ENCODE results near the gene ANKRD18A. TPM values are rescaled to one million over a fixed set of nuclear protein-coding genes. Genes with fewer than 3 reads are reported as not detected.
A peak's percentile ranks its signal among the peaks of the same experiment; 100 is the strongest.
"Not testable (repeated sequence)": the region's sequence is repeated elsewhere in the genome, so short reads cannot be mapped to it uniquely, and the experiment has no call there.

The ANKRD18A gene
- total RNA-seq, 3 donors from 2014 or later = 5.9 to 19.2 (median 15.9) TPM

- H3K36me3 ChIP-seq (ENCODE audit: low read depth) = no peaks in the 10 kb centered on the region
- no peak overlapping the region for H3K4me3 ChIP-seq
- ATAC-seq (peak; percentile 12), DNase-seq (peak in 2 of 3 donors; percentile 58 to 62)
- peaks cover 20% of the 10 kb centered on the region for H3K4me1 ChIP-seq (ENCODE audit: low read depth)
- no peaks in the 10 kb centered on the region for H3K9me3 ChIP-seq
- intact Hi-C loops (cut with DNase I, micrococcal nuclease) = no loop called here
- TF ChIP-seq, protein P1, sequence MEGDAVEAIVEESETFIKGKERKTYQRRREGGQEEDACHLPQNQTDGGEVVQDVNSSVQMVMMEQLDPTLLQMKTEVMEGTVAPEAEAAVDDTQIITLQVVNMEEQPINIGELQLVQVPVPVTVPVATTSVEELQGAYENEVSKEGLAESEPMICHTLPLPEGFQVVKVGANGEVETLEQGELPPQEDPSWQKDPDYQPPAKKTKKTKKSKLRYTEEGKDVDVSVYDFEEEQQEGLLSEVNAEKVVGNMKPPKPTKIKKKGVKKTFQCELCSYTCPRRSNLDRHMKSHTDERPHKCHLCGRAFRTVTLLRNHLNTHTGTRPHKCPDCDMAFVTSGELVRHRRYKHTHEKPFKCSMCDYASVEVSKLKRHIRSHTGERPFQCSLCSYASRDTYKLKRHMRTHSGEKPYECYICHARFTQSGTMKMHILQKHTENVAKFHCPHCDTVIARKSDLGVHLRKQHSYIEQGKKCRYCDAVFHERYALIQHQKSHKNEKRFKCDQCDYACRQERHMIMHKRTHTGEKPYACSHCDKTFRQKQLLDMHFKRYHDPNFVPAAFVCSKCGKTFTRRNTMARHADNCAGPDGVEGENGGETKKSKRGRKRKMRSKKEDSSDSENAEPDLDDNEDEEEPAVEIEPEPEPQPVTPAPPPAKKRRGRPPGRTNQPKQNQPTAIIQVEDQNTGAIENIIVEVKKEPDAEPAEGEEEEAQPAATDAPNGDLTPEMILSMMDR (IDR thresholded peaks at IDR 0.05) = no peak
These were observed 1.9 kb upstream of the ANKRD18A start for GRCh38 chr9:38622288-38622674.

GRCh38 chr9:38621434-38622287 lies 1.3 kb upstream of the ANKRD18A start:
- intact Hi-C loops (cut with DNase I, micrococcal nuclease) = no loop called here
- Histone ChIP-seq H3K9me3 (no peaks in the 10 kb centered on the region), H3K4me1 (ENCODE audit: low read depth) (peaks cover 20% of the 10 kb centered on the region), H3K36me3 (ENCODE audit: low read depth) (no peaks in the 10 kb centered on the region), H3K4me3 (no peak overlapping the region)
- ATAC-seq = peak; percentile 46
- DNase-seq = peak; percentile 37 to 69 (median 60)
- TF ChIP-seq, protein P1 (IDR thresholded peaks at IDR 0.05) = no peak

DNA sequence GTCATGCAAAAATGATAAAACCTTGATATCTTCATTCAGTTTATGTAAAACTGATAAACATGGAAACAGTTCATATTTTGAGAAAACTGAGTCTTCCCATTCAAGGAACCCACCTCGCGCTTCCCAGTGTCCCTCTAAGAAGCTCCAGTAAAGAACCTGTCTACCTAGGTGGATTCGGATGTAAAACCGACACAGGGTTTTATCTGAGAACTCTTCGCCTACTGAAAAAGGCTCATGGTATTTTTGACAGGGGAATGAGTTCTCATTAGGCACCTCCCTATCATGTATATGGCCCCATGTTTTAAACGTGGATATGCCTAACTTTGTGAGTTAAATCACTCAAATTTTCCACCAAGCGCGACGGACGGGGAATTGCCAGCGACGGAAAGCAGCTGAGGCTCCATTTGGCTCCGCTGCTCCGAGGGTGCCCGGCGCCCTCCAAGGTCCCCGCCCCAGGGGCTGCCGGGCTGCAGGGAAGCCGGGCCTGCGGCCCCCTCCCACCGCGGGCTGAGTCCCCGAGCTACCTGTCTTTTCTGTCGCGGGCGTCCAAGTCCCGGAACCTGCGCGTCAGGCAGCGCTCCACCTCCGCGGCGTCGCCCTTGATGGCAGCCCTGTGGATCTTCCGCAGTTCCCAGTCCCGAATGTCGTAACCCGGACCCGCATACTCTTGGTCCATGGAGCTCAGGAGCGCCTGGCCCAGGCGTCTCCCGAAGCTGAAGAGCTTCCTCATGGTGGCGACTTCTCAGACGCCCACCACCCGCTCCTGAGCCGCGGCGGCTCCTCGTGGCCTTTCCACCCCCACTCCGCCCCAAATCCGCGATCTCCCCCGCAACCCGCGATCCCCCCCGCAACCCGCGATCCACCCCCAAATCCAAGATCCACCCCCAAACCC lies 594 bp downstream of the ANKRD18A start:
- intact Hi-C loops (cut with DNase I, micrococcal nuclease) = no loop called here
- TF ChIP-seq, protein P1 (IDR thresholded peaks at IDR 0.05) = no peak
- Histone ChIP-seq H3K4me1 (ENCODE audit: low read depth) (peaks cover 20% of the 10 kb centered on the region), H3K4me3 (peak overlapping the region; percentile 19), H3K36me3 (ENCODE audit: low read depth) (no peaks in the 10 kb centered on the region), H3K9me3 (no peaks in the 10 kb centered on the region)
- ATAC-seq (peak; percentile 31), DNase-seq (peak; percentile 49 to 69 (median 61))

DNA sequence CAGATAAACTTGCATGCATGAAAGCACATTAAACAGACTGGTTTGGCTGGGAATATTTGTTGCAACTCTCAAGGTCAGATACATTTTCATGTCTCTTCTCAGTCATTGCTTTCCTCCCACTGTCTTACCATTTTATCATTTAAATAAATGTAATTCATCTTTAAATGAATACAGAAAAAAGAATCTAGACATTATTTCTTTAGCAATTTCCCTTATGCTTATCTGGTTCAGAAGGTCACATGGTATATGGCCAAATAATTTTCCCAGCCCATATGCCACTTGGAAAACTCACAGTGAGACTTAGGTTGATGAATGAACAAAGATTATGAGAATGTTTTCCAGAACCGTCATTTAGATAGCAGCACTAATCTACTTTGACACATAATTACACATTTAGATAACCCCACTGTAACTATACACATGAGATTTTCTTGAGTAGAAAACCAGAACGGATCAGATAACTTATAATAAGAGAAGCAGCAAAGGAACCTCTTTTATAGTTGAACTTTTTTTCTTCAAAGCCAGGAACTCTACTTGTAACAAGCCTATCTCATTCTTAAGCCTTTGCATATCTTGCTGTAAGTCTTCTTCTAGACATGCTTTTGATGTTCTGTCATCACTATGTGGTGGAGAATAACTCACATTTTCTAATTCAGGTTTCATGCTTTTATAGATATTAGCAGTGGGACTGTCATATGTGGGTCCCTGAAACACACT lies 22.2 kb downstream of the ANKRD18A start:
- DNase-seq; ATAC-seq; intact Hi-C loops (cut with DNase I, micrococcal nuclease); H3K4me3 ChIP-seq; H3K4me1 ChIP-seq (ENCODE audit: low read depth); H3K36me3 ChIP-seq (ENCODE audit: low read depth); H3K9me3 ChIP-seq: not testable (repeated sequence)

GRCh38 chr9:38595117-38595516 lies 25.3 kb downstream of the ANKRD18A start:
- H3K9me3 ChIP-seq; intact Hi-C loops (cut with DNase I, micrococcal nuclease); H3K36me3 ChIP-seq (ENCODE audit: low read depth); DNase-seq; ATAC-seq; H3K4me1 ChIP-seq (ENCODE audit: low read depth); H3K4me3 ChIP-seq: not testable (repeated sequence)

DNA sequence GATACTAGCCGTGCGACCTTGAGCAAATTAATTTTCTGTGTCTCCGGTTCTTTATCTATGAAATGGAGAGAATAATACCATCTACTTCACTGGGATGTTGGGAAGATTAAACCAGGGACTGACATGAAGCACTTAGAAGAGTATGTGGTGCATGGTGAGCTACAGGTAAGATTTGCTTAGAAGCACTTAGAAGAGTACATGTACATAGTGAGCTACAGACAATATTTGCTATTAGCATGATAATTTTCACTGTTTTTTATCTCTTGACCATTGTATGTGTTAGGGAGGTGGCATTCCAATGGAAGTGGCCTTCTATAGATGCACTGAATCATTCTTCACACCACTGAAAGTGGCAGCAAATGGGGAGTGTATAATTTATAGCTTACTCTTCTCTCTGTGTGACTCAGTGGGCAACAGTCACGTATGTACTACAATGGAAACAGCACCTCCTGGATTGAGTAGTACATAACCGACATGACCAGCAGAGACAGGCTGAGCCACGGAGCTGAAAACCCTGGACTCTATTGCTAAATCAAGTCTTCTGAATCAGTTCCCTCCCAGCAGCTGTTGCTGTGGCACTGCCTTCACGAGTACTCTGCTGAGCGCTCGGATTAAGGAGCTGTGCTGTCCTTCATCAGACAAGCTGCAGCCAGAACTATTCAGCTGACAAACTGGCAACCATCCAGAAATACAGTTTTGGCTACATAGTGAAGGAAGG lies 28.9 kb downstream of the ANKRD18A start:
- H3K9me3 ChIP-seq; H3K36me3 ChIP-seq (ENCODE audit: low read depth); ATAC-seq; intact Hi-C loops (cut with DNase I, micrococcal nuclease); H3K4me1 ChIP-seq (ENCODE audit: low read depth); DNase-seq; H3K4me3 ChIP-seq: not testable (repeated sequence)

DNA sequence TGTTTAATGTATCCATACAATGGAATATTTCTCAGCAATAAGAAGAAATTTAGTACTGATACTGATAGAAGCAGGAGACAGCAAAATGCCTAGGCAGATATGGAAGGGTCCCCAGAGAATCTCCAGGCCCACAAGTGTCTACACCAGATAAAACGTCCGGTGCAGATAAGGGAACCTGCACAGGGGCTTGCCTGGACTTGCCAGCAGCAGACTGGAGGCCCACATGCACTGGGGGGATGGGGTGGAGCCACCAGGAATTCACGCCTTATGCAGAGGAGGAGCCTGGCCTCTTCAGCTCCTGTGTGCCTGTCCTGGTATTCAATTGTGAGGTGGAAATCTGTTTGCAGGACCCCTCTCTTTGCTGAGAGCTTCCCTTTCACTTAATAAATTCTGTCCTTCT lies 36.6 kb downstream of the ANKRD18A start:
- H3K36me3 ChIP-seq (ENCODE audit: low read depth); H3K4me1 ChIP-seq (ENCODE audit: low read depth); DNase-seq; H3K9me3 ChIP-seq; ATAC-seq; H3K4me3 ChIP-seq; intact Hi-C loops (cut with DNase I, micrococcal nuclease): not testable (repeated sequence)

DNA sequence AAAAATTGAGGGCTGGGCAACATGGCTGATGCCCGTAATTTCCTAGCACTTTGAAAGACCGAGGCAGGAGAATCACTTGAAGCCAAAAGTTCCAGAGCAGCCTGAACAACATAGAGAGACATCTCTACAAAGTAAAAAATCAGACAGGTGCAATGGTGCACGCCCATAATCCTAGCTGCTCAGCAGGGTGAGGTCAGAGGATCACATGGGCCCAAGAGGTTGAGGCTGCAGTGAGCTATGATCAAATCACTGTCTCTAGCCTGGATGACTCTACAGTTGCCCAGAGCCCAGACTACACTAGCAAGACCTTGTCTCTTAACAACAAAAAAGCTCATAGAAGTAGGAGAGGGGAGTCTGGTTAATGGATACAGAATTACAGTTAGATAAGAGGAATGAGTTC lies 40.3 kb downstream of the ANKRD18A start:
- intact Hi-C loops (cut with DNase I, micrococcal nuclease); ATAC-seq; H3K36me3 ChIP-seq (ENCODE audit: low read depth); H3K4me1 ChIP-seq (ENCODE audit: low read depth); DNase-seq; H3K4me3 ChIP-seq; H3K9me3 ChIP-seq: not testable (repeated sequence)

DNA sequence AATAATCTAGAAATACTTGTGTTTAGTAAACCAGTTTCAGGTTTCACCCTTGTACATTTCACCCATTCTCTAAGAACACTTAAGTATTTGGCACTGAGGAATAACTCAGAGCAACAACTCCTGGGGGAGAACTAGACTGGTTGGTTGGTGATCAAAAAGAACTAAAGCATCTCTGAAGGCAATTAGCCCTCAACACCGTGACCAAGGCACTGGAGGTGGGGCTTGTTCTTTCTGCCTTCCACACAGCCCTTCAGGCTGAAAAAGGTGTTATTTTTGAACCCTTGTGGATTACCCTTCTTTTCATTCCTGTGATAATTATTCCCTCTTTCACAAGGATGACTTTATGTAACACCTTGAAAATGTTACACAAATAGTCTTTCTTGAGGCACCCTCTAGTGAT lies 44.2 kb downstream of the ANKRD18A start:
- DNase-seq = not testable (repeated sequence)

GRCh38 chr9:38566048-38566447 lies 54.3 kb downstream of the ANKRD18A start:
- ATAC-seq; H3K4me1 ChIP-seq (ENCODE audit: low read depth); DNase-seq; H3K36me3 ChIP-seq (ENCODE audit: low read depth); intact Hi-C loops (cut with DNase I, micrococcal nuclease); H3K9me3 ChIP-seq; H3K4me3 ChIP-seq: not testable (repeated sequence)

More for the DNA sequence above, 44.2 kb downstream of the ANKRD18A start:
- ATAC-seq; H3K4me1 ChIP-seq (ENCODE audit: low read depth); intact Hi-C loops (cut with DNase I, micrococcal nuclease); H3K9me3 ChIP-seq; H3K36me3 ChIP-seq (ENCODE audit: low read depth); H3K4me3 ChIP-seq: not testable (repeated sequence)

Data from mucosa of descending colon (tissue), 3 donors.